HG02852 (cell line): ENCODE results near the gene NR3C2.
"Not testable (repeated sequence)": the region's sequence is repeated elsewhere in the genome, so short reads cannot be mapped to it uniquely, and the experiment has no call there.

Experiments
- ATAC-seq: cut with Tn5 transposase; IDR thresholded peaks from one replicate; pipeline ENCODE4 v1.9.1; 2021; ENCODE audit warnings: mild to moderate bottlenecking, moderate library complexity; ENCODE audit not compliant: unreplicated experiment

NR3C2 gene

DNA sequence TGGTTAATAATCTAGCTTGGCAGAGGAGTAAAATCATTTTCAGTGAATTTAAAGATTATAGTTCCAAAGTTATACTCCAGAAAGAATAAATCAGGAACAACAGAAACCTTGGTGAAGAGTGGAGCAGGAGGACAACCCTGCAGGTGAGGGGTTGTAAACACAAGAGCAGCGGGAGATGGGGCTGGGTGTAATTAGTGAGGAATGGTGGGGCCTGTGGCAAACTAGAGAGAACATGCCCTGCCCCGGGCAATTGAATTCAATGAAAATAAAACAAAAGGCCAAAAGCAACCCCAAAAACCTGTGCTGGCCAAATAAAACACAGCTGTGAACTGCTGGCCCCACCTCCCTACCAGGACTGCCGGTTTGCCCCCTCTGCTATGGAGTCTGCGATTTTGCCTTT, 325.2 kb downstream of the NR3C2 start:
- ATAC-seq = no peak

DNA sequence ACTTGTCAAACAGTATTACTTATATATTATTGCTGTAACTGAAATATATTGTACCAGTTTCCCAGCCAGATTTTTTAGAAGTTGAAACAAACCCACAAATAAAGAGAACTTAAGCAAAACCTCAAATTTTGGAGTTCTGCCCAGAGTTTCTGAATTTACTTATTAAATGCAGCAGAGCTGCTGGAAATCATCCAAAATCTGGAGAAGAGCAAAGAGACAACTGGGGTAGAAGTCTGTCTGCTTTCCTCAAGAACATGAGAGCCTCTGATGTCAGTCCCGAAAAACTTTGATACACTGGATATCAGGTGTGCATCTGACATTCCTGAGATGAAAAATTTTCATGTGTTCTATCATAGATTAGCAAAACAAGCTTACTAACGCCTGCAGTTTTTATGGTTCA, 325.9 kb downstream of the NR3C2 start:
- no peak for ATAC-seq

DNA sequence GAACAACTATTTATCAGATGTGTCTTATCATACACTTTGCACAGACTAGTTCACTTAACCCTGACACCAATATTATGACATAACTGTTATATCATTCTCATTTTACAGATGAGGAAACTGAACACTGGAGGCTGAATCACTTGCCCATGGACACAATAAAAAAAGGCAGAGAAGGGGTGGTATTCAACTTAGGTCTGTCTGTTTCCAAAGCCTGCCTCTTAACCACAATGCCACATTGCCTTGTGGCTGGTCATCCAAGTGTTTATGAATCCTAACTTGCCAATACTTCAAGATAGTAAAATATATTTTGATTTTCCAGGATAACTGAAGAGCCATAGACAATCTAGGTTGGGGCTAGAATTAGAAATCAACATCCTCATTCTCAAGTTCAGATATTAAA, 327.8 kb downstream of the NR3C2 start:
- no peak for ATAC-seq

DNA sequence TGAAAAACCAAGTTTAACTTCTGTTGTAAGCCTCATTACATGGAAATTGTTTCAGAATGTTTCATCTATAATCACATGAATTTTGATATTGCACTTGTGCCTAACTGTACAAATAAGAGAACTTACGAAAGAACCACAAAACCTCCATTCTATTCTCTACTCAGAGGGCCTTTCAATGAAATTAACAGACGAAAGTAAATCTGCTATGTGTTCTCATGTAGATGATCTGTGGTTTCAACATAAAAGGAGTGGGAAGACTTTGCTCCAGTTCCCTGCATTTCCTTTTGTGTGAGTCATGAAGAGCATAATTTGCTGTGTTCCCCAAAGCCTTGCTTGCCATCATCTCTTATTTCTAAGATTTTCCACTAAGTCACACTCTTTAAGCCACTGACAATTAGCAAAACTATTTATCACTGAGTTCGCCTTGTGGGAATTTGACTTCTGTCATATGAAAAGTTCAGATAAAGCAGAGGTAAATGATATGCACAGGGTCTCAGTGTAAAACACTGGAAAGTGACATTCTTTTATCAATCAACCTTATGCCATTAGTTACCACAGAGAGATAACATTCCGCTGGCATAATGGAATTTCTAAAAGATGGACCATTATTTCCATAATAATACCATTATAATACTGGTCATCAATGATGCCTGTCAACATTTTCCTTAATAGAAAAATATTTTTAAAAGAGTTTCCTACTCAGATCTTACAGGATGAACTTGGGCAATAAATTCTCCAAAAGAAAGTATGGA, 329.8 kb downstream of the NR3C2 start:
- ATAC-seq = no peak

DNA sequence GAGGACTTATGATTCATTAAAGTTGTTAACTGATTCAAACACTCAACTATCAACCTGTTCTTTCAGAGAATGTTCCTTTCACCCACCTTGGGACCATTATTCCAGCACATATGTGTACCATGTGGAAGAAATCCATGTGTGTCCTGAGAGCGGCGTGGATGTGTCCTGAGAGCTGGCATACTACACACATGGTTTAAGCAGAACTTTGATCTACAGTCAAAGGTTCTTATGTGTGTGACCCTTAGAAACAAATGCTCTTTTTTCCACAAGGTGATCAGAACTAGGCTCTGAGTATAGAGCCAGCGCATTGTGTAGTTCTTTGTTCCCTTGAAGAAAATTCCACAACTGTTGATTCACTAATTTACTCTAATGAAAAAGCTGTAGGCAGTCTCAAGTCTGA, 332.0 kb downstream of the NR3C2 start:
- ATAC-seq = no peak

DNA sequence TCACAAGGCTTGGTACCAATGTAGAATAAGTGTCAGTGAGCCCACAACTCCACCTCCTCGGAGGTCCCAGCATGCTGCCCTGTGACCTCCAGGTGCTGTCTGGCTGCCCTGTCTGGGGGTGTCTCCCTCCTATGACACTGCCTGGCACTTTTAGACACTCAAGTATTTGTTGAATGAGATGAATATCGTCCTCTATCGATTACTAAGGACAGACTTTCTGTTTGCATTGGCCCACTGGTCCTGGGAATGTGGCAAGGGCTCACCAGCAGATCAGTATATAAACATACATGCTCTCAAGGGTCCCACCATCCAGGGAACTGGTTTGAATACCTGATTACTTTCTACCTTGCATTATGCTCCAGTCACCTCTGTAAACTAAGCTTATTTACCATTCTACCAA, 333.0 kb downstream of the NR3C2 start:
- no peak for ATAC-seq

DNA sequence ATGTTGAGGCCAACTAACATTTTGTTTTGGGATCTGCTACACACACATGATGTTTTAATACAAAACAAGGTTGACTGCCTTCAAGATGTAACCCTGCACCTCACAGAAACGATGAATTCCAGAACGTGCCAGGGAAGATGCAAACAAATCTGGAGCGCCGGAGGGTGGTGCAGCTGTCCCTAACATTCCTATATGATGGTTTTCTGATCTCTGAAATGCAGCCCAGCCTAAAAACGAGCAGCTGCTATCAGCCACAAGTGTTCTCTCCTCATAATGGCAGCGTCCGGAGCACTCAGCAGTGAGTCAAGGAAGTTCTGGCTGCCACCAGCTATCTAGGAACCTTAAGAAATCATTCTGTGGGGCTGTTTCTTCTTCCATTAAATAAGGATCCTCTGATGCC, 333.4 kb downstream of the NR3C2 start:
- no peak for ATAC-seq

DNA sequence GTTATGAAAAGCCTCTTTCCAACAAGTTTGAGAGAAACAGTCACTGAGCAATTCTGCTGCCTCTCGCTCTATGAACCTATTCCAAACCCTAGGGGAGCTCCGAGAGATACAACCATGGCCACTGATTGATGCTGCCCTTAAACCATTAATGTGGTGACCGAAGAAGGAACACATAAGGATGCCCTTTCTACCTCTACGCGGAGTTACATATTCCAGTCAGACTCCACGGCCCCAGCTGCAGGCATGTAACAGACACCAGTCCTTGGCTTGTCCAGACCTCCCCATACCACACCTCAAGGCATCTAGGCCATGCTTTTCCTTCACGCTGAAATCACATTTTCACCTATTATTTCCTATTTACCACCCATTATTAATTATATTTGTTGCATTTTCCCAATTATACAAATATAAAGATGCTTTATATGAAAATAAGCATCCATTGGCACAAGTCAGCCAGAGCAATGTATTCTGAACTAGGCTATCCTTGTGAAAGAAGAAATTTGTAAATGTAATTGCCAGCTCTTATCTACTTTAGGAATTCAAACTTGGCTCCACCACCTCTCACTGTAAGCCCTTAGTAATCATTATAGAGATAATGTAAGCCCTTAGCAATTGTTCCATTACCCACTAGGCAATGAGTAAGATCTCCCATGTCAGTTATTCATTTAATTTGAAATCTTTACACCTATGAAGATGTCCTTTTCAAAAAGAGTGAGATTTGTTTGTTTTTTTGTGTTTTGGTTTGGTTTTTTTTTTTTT, 338.4 kb downstream of the NR3C2 start:
- ATAC-seq = no peak

DNA sequence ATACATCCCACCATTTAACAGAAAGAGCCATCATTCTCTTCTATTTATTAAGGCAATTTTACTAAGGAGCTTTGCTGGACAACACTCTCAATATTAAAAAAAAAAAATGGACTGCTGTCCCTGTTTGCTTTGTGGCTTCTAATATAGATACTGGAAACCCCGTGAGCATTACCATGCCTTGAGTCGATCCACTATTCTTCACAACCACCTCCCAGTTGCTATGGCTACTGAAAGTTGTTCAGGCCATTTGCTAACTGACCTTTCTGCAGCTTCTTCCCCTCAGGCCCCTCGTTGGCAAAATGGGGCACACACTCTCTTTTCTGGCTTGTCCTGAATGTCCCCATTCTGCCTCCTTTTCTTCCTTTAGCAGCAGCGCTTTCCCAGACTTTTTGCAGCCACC, 340.4 kb downstream of the NR3C2 start:
- no peak for ATAC-seq

DNA sequence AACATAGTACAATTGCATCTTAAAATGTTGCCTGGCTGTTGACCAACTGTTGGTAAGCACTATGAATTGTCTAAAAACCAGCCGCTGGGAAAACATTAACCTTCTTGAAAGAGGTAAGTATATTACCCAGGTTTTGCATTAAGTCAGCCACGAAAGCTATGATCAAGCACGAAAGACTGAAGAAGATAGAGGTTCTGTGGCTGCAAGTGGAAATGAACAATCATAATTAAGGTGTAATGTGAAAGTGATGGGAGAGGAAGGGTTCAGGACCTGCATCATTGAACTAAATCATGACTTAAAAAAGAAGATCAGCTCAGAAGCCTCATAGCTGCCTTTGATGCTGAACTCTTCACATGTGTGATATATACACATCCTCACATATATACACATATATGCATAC, 341.0 kb downstream of the NR3C2 start:
- no peak for ATAC-seq

DNA sequence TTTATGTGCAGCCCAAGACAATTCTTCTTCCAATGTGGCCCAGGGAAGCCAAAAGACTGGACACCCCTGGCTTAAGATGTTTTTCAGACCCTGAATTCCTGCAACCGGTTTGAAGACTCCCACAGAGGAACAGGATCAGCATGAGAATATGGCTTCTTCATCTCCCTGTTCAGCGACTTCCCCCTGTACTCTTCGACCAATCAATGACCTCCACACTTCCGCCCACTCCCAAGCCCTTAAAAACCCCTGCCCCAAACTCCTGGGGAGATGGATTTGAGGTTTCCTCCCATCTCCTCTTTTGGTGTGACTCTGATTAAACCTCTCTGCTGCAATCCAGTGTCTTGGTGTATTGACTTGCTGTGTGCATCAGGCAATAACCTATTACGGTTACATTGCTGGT, 344.4 kb downstream of the NR3C2 start:
- no peak for ATAC-seq

DNA sequence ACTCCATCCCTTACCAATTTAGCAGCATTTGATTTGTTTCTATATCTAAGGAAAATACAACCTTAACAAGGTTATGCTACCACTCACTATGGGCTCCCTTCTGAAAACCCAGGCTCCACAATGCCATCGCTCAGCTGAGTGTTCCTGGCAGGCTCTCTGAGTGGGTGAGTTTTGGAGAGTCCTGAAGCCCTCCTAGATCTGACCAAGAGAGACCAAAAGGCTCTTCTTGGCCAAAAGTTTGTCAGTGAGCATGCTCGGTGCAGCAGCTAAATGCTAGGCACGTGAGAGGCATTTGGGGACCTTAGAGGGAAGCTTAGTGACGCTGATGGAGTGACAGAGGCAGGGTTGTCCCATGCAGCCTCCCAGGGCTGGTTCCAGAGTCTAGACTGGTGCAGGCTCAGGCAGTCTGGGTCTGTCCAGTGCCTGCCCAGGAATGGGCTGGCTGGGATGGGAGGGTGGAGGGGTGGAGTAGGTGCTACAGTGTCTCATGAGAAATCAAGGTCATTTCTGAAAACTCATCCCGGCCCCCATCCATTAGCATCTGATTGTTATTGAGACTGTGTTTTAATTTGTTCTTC, 346.8 kb downstream of the NR3C2 start:
- no peak for ATAC-seq

DNA sequence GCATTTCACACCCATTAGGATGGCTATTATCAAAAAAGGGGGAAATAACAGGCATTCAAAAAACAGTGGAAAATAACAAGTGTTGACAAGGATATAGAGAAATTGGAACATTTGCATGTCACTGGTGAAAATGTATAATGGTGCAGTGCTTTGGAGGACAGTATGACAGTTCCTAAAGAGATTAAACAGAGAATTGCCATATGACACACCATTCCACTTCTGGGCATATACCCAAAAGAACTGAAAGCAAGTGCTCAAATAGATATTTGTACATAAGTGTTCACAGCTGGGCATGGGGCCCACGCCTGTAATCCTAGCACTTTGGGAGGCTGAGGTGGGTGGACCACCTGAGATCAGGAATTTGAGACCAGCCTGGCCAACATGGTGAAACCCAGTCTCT, 348.1 kb downstream of the NR3C2 start:
- ATAC-seq = no peak

DNA sequence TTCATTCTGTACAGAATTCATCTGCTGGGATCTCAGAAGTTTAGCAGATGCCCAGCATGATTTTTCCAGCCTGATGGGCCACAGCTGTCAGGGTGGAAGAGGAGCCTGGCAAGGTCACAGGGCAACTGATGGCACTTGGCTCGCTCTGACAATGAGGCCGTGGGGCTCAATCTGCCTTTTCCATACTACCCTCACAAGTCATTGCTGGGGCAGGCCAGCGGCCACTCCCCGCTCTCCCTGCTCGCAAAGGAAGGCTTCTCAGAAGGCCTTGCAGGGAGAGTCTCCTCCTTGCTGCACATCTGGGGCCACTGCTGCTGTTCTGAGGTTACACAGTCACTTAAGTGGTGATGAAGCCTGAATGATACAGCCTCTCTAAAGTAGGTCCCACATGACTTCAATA, 349.1 kb downstream of the NR3C2 start:
- ATAC-seq = no peak

DNA sequence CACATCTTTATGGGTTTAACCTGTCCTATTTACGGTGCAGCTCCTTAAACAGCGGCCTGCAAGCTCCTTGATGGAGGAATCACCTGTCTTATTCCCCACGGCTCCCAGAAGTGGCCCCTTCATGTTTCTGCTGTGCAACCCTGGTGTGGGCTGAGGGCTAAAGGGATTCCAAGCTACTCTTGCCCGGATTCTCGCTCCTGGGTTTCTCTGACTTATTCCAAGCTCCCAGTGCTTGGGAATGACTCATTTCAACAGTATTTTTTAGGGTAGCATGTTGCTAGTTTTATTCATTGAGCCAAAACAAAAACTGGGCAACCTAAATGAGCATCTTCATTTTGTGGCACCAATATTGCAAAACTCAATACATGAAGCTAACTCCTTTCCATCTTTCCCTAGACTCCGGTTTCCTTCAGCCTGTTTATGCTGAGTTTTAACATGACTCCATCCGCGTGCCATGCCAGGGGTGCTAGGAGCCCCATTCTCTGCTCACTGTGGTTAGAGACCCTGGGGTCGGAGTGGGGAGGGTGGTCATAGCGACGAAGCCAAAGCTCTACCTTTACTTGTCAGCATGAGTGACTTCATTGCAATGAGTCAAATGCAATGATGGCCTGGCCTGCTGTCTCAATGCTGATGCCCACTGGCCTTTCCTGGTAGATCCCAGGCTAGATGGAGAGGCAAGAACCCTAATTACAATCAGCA, 349.7 kb downstream of the NR3C2 start:
- ATAC-seq = no peak

DNA sequence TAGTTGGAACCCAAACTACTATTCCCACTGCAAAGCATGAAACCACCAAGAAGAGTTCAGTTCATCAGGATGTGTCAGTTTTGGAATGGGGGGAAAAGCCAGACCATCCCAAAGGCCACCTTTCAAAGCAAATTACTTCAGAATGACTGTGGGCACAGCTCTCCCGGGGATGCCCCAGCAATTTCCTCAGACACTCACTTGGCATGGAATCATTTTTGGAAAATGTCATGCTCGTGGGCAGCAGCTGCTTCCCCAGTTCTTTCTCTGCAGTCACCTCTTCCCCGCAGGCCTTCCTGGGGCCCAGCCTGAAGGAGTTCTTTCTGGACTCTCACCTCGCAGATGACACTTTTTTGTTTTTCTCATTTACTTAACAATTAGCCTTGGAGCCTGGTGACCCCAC, 350.3 kb downstream of the NR3C2 start:
- no peak for ATAC-seq

DNA sequence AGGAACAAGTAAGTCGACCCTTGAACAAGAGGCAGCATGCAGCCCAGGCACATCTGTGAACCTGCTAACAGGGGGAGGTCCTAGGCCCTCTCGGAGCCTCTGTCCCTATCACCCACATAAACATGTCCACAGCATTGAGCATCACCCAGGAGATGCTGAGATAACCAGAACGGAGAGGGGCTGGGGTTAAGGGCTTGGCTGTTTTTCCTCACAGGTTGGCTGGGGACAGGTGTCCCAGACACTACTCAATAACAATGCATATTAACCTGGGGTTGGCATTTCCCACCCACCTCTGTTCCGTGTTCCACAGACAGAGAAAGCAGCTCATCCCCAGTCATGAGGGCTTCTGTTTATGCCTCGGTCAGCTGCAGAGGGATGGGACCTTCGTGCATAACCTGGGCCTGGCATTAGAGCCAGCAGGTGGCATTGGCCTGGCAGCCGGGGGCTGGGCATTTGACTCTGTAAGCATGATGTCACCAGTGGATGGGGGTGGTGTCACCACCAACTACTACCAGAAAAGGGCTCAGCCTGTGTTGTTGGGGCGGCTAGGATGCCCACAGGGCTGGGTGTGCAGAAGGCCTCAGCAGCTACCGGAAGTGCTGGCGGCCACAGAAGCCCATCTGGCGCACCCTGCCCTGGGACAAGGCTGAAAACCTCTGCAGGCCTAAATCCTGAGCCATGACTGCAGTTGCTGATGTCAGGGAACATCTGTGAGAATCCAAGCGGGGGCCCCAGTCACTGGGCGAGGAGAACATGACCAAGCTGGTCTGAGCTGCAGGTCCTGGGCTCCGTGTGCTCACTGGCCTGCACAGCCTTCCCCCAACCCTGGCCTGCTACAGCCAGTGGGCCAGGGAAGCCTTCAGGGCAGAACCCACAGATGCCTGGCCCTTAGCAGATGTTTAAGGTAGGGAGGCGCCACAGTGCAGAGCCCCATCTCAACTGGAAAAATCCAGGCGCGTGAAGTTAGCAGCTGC, 351.4 kb downstream of the NR3C2 start:
- ATAC-seq = no peak

DNA sequence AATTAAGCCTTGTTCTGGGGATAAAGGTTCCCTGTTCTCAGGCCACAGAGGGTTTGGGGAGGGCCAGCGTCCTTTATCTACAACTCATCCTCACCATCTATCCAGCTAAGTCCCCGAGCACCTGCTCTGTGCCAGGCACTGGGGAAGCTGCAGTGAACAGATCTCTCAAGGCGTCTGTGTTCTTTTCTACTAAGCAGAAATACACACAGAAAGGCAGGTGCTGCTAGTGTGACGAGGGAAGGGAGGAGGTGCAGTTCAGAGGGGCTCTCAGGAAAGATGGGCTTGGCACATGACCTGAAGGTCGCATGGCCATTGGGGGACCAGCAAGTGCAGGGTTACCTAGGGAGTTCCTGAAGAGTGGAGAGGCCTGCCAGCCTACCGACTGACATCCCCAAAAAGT, 352.2 kb downstream of the NR3C2 start:
- no peak for ATAC-seq

DNA sequence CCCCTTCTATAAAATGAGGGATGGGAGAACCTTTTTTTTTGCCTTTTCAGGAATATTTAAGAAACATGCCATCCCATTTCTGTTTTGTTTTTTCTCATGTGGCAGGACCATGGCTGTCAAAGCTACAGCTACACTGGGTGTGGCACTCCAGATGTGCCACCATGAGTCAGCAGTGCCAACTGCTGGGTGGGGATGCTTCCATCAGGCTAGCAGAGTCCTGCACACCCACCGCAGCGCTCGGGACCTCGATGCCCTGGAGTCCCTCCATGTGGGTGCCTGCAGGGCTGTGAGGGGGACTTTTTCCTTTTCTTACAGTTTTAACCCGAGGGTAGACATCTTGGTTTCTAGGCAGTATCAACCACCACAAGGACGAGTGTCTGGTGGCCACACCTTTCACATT, 352.6 kb downstream of the NR3C2 start:
- ATAC-seq = no peak

DNA sequence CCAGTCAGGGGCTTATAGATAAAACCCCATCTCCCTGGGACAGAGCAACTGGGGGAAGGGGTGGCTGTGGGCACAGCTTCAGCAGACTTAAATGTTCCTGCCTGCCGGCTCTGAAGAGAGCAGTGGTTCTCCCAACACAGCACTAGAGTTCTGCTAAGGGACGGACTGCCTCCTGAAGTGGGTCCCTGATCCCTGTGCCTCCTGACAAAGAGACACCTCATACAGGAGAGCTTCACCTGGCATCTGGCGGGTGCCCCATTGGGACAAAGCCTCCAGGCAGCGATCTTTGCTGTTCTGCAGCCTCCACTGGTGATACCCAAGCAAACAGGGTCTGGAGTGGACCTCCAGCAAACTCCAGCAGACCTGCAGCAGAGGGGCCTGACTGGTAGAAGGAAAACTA, 359.1 kb downstream of the NR3C2 start:
- ATAC-seq = not testable (repeated sequence)

DNA sequence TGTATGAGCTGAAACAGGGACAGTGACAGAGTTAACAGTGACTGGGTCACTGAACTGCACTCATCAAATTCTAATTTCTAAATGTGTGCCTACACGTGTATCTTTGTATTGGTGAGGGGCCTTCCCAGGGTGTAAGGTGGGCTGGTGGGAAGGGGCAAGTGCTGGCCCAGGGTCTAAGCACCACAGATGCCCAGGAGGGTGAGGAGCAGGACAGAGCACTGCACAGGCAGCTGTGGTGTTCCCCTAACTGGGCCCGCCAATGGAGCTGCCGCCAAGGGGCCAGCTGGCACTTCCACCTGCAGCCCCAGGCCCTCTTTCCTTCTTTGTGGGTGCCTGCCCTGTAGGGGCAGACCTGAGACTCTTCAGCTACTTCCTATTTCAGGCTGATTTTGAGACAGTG, 360.5 kb downstream of the NR3C2 start:
- ATAC-seq = no peak
